Adipocyte (in vitro differentiated cells): ENCODE results near the gene MTMR11.

Experiments used
- DNase-seq: peaks from one replicate; pipeline ENCODE4 v3.0.0-alpha.2; 2015; ENCODE audit warnings: low read depth
- H3K27me3 ChIP-seq: replicated peaks from 2 replicates; pipeline ENCODE4 v1.7.0; 2013; ENCODE audit warnings: mild to moderate bottlenecking, low read length, moderate library complexity; ENCODE audit not compliant: control insufficient read depth, insufficient read depth
- H3K36me3 ChIP-seq: 2 replicates; pipeline ENCODE4 v1.7.0; 2013; ENCODE audit warnings: low read length, mild to moderate bottlenecking, moderate library complexity; ENCODE audit not compliant: control insufficient read depth, insufficient read depth, severe bottlenecking
- H3K4me1 ChIP-seq: 2 replicates; pipeline ENCODE4 v1.7.0; 2013; ENCODE audit warnings: mild to moderate bottlenecking, low read length, moderate library complexity; ENCODE audit not compliant: control insufficient read depth, insufficient read depth
- H3K4me3 ChIP-seq: 2 replicates; pipeline ENCODE4 v1.7.0; 2013; ENCODE audit warnings: mild to moderate bottlenecking, low read length, moderate library complexity
- H3K9ac ChIP-seq: 2 replicates; pipeline ENCODE4 v1.7.0; 2013; ENCODE audit warnings: mild to moderate bottlenecking, low read length, moderate library complexity
- H3K9me3 ChIP-seq: 2 replicates; pipeline ENCODE4 v1.7.0; 2013; ENCODE audit warnings: mild to moderate bottlenecking, low read length, moderate library complexity; ENCODE audit not compliant: control insufficient read depth

MTMR11 gene

GRCh38 chr1:149917571-149918144, 19.0 kb downstream of the MTMR11 start, which contains the start of gene SV2A:
SV2A (minus strand) TSS chr1:149917844; CDS start chr1:149913840, 4,004 bp downstream.
- peak; percentile 80 for DNase-seq
- H3K9me3 ChIP-seq = no peaks in the 10 kb centered on the region
- peak within 1 kb of the TSS; percentile 79 for H3K4me3 ChIP-seq
- peak within 1 kb of the TSS; percentile 78 for H3K9ac ChIP-seq
- peaks cover 14% of the 10 kb centered on the region for H3K36me3 ChIP-seq
- no peaks in the 10 kb centered on the region for H3K4me1 ChIP-seq
- peaks cover 6% of the 10 kb centered on the region for H3K27me3 ChIP-seq

- no peaks in the 10 kb centered on the region for H3K4me1 ChIP-seq
Observed at GRCh38 chr1:149916898-149917252, 19.8 kb downstream of the MTMR11 start.

GRCh38 chr1:149916193-149916897, 20.3 kb downstream of the MTMR11 start:
- Histone ChIP-seq H3K9me3 (no peaks in the 10 kb centered on the region), H3K36me3 (peaks cover 13% of the 10 kb centered on the region), H3K4me1 (no peaks in the 10 kb centered on the region), H3K4me3 (peak overlapping the region; percentile 79), H3K9ac (peak overlapping the region; percentile 78), H3K27me3 (peaks cover 6% of the 10 kb centered on the region)
- DNase-seq = no peak

More at GRCh38 chr1:149916898-149917252, 19.8 kb downstream of the MTMR11 start:
- DNase-seq = no peak
- H3K4me3 ChIP-seq = peak overlapping the region; percentile 79
- H3K9ac ChIP-seq = peak overlapping the region; percentile 78
- peaks cover 10% of the 10 kb centered on the region for H3K36me3 ChIP-seq
- no peaks in the 10 kb centered on the region for H3K9me3 ChIP-seq
- H3K27me3 ChIP-seq = peaks cover 6% of the 10 kb centered on the region

GRCh38 chr1:149915429-149916192, 21.1 kb downstream of the MTMR11 start:
- H3K9ac ChIP-seq = peak overlapping the region; percentile 78
- no peak for DNase-seq
- H3K4me1 ChIP-seq = no peaks in the 10 kb centered on the region
- peaks cover 21% of the 10 kb centered on the region for H3K36me3 ChIP-seq
- no peaks in the 10 kb centered on the region for H3K9me3 ChIP-seq
- H3K4me3 ChIP-seq = peak overlapping the region; percentile 79
- peaks cover 6% of the 10 kb centered on the region for H3K27me3 ChIP-seq

GRCh38 chr1:149914545-149914944, 22.1 kb downstream of the MTMR11 start:
- no peaks in the 10 kb centered on the region for H3K4me1 ChIP-seq
- no peak for DNase-seq
- no peaks in the 10 kb centered on the region for H3K9me3 ChIP-seq
- H3K4me3 ChIP-seq = no peak overlapping the region
- H3K36me3 ChIP-seq = peaks cover 23% of the 10 kb centered on the region
- peaks cover 6% of the 10 kb centered on the region for H3K27me3 ChIP-seq
- no peak overlapping the region for H3K9ac ChIP-seq

- Histone ChIP-seq H3K4me3 (no peak overlapping the region), H3K27me3 (no peaks in the 10 kb centered on the region), H3K4me1 (no peaks in the 10 kb centered on the region), H3K9me3 (no peaks in the 10 kb centered on the region), H3K9ac (no peak overlapping the region), H3K36me3 (peaks cover 48% of the 10 kb centered on the region)
- DNase-seq = no peak
Observed at GRCh38 chr1:149906570-149907075, 30.1 kb downstream of the MTMR11 start.

- no peak for DNase-seq
- Histone ChIP-seq H3K4me1 (peaks cover 8% of the 10 kb centered on the region), H3K9me3 (no peaks in the 10 kb centered on the region), H3K36me3 (peaks cover 33% of the 10 kb centered on the region), H3K9ac (no peak overlapping the region), H3K4me3 (no peak overlapping the region), H3K27me3 (no peaks in the 10 kb centered on the region)
Observed at GRCh38 chr1:149903836-149904491, 32.7 kb downstream of the MTMR11 start.

- no peaks in the 10 kb centered on the region for H3K9me3 ChIP-seq
- peaks cover 5% of the 10 kb centered on the region for H3K36me3 ChIP-seq
- peak within 1 kb of the TSS; percentile 86 for H3K4me3 ChIP-seq
- H3K27me3 ChIP-seq = no peaks in the 10 kb centered on the region
- peak; percentile 98 for DNase-seq
- peaks cover 8% of the 10 kb centered on the region for H3K4me1 ChIP-seq
- peak within 1 kb of the TSS; percentile 84 for H3K9ac ChIP-seq
Observed at GRCh38 chr1:149899460-149900284, 37.0 kb downstream of the MTMR11 start, which contains the start of gene BOLA1. BOLA1 (plus strand) TSS chr1:149899568; CDS start chr1:149900060, 492 bp downstream.

- H3K4me1 ChIP-seq = peaks cover 8% of the 10 kb centered on the region
- no peaks in the 10 kb centered on the region for H3K36me3 ChIP-seq
- H3K9me3 ChIP-seq = no peaks in the 10 kb centered on the region
- H3K4me3 ChIP-seq = no peak overlapping the region
- DNase-seq = no peak
- no peaks in the 10 kb centered on the region for H3K27me3 ChIP-seq
- H3K9ac ChIP-seq = no peak overlapping the region
Observed at GRCh38 chr1:149896575-149896974, 40.1 kb downstream of the MTMR11 start.

- Histone ChIP-seq H3K4me3 (peak overlapping the region; percentile 95), H3K9me3 (no peaks in the 10 kb centered on the region), H3K36me3 (no peaks in the 10 kb centered on the region), H3K27me3 (no peaks in the 10 kb centered on the region), H3K4me1 (peaks cover 20% of the 10 kb centered on the region), H3K9ac (peak overlapping the region; percentile 84)
- peak; percentile 76 for DNase-seq
Observed at GRCh38 chr1:149888999-149889289, 47.7 kb downstream of the MTMR11 start.
